Retinal pigment epithelial cell (primary cell): Measurements from ENCODE around the gene MRPL37.

ENCODE experiments used
- DNase-seq: peaks from one replicate; pipeline ENCODE4 v3.0.0-alpha.2; 2010; ENCODE audit warnings: low read depth
- H3K4me3 ChIP-seq: 2 replicates; pipeline ENCODE4 v1.5.1; 2011; ENCODE audit warnings: mild to moderate bottlenecking, low read length, control low read depth, moderate library complexity
- TF ChIP-seq, protein P1 (sequence below): conservative IDR thresholded peaks from 2 replicates; pipeline ENCODE4 v1.5.1; 2011; ENCODE audit warnings: low read depth, low read length, control low read depth, inconsistent platforms

Gene MRPL37

DNA sequence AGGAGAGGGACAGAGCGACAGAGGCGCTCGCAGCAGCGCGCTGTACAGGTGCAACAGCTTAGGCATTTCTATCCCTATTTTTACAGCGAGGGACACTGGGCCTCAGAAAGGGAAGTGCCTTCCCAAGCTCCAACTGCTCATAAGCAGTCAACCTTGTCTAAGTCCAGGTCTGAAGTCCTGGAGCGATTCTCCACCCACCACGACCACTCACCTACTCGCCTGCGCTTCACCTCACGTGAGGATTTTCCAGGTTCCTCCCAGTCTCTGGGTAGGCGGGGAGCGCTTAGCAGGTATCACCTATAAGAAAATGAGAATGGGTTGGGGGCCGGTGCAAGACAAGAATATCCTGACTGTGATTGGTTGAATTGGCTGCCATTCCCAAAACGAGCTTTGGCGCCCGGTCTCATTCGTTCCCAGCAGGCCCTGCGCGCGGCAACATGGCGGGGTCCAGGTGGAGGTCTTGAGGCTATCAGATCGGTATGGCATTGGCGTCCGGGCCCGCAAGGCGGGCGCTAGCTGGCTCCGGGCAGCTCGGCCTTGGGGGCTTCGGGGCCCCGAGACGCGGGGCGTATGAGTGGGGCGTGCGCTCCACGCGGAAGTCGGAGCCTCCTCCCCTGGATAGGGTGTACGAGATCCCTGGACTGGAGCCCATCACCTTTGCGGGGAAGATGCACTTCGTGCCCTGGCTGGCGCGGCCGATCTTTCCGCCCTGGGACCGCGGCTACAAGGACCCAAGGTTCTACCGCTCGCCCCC, at the start of gene MRPL37, which contains the start of gene CYB5RL:
TSS of gene MRPL37 (plus strand) at position 403 of the 754 bp plus-strand sequence. CDS start at position 480, 77 bp downstream.
TSS of gene CYB5RL (minus strand) at position 266 of the 754 bp plus-strand sequence. CDS start 4,414 bp downstream, outside the sequence.
- peak; percentile 93 for DNase-seq
- TF ChIP-seq, protein P1, sequence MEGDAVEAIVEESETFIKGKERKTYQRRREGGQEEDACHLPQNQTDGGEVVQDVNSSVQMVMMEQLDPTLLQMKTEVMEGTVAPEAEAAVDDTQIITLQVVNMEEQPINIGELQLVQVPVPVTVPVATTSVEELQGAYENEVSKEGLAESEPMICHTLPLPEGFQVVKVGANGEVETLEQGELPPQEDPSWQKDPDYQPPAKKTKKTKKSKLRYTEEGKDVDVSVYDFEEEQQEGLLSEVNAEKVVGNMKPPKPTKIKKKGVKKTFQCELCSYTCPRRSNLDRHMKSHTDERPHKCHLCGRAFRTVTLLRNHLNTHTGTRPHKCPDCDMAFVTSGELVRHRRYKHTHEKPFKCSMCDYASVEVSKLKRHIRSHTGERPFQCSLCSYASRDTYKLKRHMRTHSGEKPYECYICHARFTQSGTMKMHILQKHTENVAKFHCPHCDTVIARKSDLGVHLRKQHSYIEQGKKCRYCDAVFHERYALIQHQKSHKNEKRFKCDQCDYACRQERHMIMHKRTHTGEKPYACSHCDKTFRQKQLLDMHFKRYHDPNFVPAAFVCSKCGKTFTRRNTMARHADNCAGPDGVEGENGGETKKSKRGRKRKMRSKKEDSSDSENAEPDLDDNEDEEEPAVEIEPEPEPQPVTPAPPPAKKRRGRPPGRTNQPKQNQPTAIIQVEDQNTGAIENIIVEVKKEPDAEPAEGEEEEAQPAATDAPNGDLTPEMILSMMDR = no peak
- H3K4me3 ChIP-seq = peak within 1 kb of the TSS; percentile 92

DNA sequence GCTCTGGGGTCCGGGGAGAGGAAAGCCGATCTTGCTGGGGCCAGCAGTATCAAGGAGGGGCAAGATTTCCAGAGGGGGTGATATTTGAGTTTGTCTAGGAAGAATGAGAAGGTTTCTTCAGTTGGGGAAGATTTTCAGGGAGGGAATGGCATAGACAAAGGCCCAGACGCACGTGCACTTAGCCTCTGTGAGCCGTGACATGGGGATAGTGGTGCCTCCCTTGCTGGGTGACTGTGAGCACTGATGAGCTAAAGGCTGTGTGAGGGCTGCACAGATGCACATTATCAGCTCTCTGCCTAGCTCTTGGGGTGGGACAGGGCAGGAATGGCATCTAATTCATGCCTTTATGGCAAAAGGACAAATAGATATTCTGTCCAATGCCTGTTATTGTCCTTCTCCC, 49.0 kb upstream of the MRPL37 start:
- H3K4me3 ChIP-seq = no peak overlapping the region
- DNase-seq = no peak
- TF ChIP-seq, protein P1 = no peak

DNA sequence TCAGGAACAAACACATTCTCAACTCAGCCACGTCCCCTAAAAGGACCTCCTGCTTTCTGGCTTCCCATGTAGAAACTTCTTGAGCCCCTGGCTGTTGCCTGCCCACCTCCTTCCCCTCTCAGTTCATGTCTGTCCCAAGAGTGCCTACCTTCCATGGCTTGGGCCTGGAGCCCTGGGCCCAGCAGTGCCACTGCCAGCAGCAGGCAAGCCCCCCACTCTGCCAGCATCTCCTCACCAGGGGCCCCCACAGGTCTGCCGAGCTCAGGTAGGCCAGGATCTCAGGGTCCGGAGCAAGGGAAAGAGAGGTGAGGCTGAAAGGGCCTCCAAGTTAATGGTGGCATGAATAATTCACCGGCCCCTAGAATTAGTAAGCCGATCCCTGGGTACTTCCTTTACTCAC, 47.3 kb upstream of the MRPL37 start, which contains the start of gene CDCP2:
TSS of gene CDCP2 (minus strand) at position 305 of the 400 bp plus-strand sequence. CDS start at position 227, 78 bp downstream.
- H3K4me3 ChIP-seq = no peak within 1 kb of the TSS
- TF ChIP-seq, protein P1 = no peak
- no peak for DNase-seq

DNA sequence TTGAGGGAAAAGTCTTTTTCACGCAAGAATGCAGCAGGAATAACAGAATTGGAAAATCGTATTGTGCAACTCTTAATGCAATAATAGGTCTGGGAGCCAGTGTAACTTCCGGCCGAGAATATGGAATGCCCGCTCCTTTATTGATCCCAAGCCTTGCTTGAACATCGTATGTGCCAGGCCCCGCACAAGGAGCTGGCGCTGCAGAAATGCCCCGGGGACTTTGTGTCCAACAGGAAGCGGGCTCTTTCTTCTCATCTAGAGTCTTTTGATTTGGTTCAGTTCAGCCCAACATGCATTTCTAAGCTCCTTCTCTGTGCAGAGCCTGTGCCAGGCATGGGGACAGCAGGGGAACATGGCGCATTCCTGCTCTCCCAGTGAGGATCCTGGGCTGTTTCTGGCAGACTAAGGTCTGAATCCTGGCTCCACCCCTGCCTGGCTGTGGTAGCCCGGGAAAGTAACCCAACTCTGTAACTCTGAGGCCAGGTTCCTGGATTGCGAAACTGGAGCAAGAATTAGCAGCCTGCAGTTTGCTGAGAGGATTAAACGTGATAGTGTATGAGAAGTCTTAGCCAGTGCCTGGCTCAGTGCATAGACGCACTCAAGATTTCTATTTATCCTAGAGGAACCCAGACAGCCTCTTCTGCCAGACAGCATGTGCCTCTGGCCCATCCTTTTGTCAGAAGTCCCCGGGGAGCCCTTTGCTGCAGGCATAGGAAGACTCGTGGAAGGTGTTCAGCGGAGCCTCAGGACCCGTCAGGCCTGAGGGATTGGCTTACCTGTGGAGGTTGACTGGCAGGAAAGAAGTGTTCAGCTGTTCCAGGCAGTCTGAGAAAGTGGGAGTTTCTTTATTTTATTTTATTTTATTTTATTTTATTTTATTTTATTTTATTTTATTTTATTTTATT, 46.2 kb upstream of the MRPL37 start:
- DNase-seq = peak; percentile 71
- TF ChIP-seq, protein P1 = no peak
- no peak overlapping the region for H3K4me3 ChIP-seq

DNA sequence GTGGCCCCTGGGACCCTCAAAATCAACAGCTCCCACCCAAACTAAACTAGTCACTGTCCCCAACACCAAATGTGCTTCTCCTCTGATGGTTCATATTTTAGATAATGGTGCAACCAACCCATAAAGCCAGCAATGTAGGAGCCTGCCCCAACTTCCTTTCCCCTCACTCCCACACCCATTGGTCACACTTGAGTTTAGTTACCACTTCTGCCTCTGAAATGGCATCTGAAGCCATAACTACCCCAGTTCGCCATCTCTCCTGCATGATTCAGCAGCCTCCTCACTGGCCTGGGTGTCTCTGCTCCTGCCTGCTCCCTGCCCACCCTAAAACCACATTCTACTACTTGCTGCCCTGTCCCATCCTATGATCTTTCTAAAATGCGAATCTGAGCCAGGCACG, 43.8 kb upstream of the MRPL37 start:
- no peak overlapping the region for H3K4me3 ChIP-seq
- DNase-seq = no peak
- TF ChIP-seq, protein P1 = no peak

DNA sequence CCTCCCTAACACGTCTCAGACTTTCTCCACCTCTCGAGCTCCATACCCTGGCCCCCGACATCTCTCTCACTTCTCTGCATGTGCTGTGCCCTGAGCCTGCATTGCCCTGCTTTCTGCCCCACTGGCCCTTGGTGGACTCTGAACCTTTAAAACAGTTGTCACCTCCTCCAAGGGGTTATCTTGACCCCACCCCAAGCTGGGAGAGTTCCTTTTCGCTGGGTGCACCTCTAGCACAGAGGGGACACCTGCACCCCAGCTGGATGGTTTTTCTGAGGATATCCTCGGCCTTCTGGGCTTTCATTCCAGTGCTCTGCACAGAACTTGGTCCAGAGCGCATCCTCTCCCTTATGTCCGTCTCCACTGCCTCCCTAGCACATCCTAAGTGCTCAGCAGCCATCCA, 43.0 kb upstream of the MRPL37 start:
- TF ChIP-seq, protein P1 = no peak
- no peak overlapping the region for H3K4me3 ChIP-seq
- no peak for DNase-seq
